Esophagus muscularis mucosa (tissue), 4 donors: ENCODE measurements around the gene GTF2IRD1. TPM values are rescaled to one million over a fixed set of nuclear protein-coding genes. Genes with fewer than 3 reads are reported as not detected.

Experiments
- DNase-seq: peaks from one replicate; pipeline ENCODE4 v3.0.0-alpha.2; 2017; ENCODE audit errors: extremely low spot score
- H3K27ac ChIP-seq, 4 donors: fragments of 200-600 bp; sonication (generic); replicated peaks in 1 of 4; 1 replicate in 3 of 4; 2 replicates in 1 of 4; pipeline ENCODE4 v1.5.1; 2016 to 2019; ENCODE audit warnings: mild to moderate bottlenecking in 1 of 4
- H3K27me3 ChIP-seq, 4 donors: fragments of 200-600 bp; sonication (generic); one replicate each; pipeline versions ENCODE4 v1.5.1 to v1.6.0; 2016 to 2019
- H3K36me3 ChIP-seq, 4 donors: fragments of 200-600 bp; sonication (generic); one replicate each; pipeline ENCODE4 v1.5.1; 2016 to 2019
- H3K4me1 ChIP-seq, 4 donors: fragments of 200-600 bp; sonication (generic); one replicate each; pipeline ENCODE4 v1.5.1; 2016 to 2019
- H3K4me3 ChIP-seq, 4 donors: fragments of 200-600 bp; sonication (generic); 1 replicate in 2 of 4; 2 replicates in 2 of 4; pipeline ENCODE4 v1.5.1; 2016 to 2019; ENCODE audit warnings: mild to moderate bottlenecking in 4 of 4, moderate library complexity in 1 of 4
- H3K9me3 ChIP-seq, 4 donors: fragments of 200-600 bp; sonication (generic); 1 replicate in 3 of 4; 2 replicates in 1 of 4; pipeline ENCODE4 v1.5.1; 2016 to 2019
- EP300 ChIP-seq: sonication (generic); formaldehyde crosslinking; IDR thresholded peaks from one replicate; pipeline ENCODE4 v1.6.1; 2017; ENCODE audit warnings: antibody characterized with exemption
- POLR2A ChIP-seq: fragments of 450-650 bp; IDR thresholded peaks from one replicate; pipeline ENCODE4 v1.6.1; 2017; ENCODE audit warnings: antibody characterized with exemption, moderate library complexity, mild to moderate bottlenecking, low read depth
- POLR2AphosphoS5 ChIP-seq, 2 donors: sonication (generic); formaldehyde crosslinking; IDR thresholded peaks; one replicate each; pipeline ENCODE4 v1.6.1; 2017; ENCODE audit warnings: antibody characterized with exemption in 2 of 2
- WGBS: methylation state at CpG from one replicate; pipeline ENCODE4 v1.1.5; 2018; 5-methylcytosine and 5-hydroxymethylcytosine counted together
- intact Hi-C: fragments of 100-400 bp; cut with DNase I; formaldehyde crosslinking; loops from one replicate; pipeline ENCODE4 v1.15.1; 2023
- total RNA-seq, 4 donors: library from RNA; depleted of rRNA; stranded (reverse); fragments of >200 nt; gene quantifications; one replicate each; pipeline versions ENCODE4 v1.1.0 to v1.2.1, GENCODE V29; 2016
- TF ChIP-seq, protein P1 (sequence below), 3 experiments: fragments of 200-600 bp in 2 of 3; fragments of 450-650 bp in 1 of 3; sonication (generic) in 2 of 3; IDR thresholded peaks; one replicate each; pipeline ENCODE4 v1.5.1; 2017 to 2019; ENCODE audit warnings: antibody characterized with exemption in 3 of 3, mild to moderate bottlenecking in 2 of 3, moderate library complexity in 1 of 3

GTF2IRD1 gene
- total RNA-seq, 4 donors from 2014 or later, result 20.8 to 24.0 (median 22.0) TPM

DNA sequence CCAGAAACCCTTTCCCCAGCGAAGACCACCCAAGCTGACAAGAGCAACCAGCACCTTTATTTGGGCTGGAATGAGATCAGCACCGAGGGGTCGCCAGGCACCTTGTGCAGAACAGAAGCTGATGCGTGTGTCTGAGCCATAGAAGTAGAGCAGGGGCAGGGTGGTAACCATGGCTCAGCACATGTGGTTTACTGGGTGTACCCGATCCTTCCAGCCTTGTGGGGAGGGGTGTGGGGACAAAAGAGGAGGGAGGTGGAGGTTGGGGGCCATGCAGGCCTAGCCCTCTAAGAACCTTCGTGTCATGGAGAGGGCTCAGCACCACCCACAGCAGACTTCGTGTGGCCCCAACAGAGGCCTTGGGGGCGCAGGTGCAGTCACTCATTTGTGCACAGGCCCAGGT lies 119.8 kb downstream of the GTF2IRD1 start:
- peaks cover 0 to 10% (median 3%) of the 10 kb centered on the region in 4 donors for H3K36me3 ChIP-seq
- DNase-seq, result no peak
- H3K9me3 ChIP-seq, result no peaks in the 10 kb centered on the region
- H3K4me3 ChIP-seq, result no peak overlapping the region
- WGBS, result 89% methylated on average over 8 of the region's 8 CpGs
- H3K27ac ChIP-seq, result no peak overlapping the region
- intact Hi-C loops, result no loop called here
- no peaks in the 10 kb centered on the region for H3K4me1 ChIP-seq
- H3K27me3 ChIP-seq, result no peaks in the 10 kb centered on the region
- TF ChIP-seq POLR2AphosphoS5 (IDR thresholded peaks at IDR 0.05), result no peak
- no peak for TF ChIP-seq EP300

- Histone ChIP-seq H3K27ac (no peak overlapping the region), H3K4me1 (peaks cover 0 to 6% (median 4%) of the 10 kb centered on the region in 4 donors), H3K27me3 (no peaks in the 10 kb centered on the region), H3K4me3 (no peak overlapping the region), H3K36me3 (peaks cover 0 to 10% (median 3%) of the 10 kb centered on the region in 4 donors), H3K9me3 (no peaks in the 10 kb centered on the region)
- TF ChIP-seq POLR2AphosphoS5 (IDR thresholded peaks at IDR 0.05), result no peak
- TF ChIP-seq POLR2A, result no peak
- TF ChIP-seq, protein P1, sequence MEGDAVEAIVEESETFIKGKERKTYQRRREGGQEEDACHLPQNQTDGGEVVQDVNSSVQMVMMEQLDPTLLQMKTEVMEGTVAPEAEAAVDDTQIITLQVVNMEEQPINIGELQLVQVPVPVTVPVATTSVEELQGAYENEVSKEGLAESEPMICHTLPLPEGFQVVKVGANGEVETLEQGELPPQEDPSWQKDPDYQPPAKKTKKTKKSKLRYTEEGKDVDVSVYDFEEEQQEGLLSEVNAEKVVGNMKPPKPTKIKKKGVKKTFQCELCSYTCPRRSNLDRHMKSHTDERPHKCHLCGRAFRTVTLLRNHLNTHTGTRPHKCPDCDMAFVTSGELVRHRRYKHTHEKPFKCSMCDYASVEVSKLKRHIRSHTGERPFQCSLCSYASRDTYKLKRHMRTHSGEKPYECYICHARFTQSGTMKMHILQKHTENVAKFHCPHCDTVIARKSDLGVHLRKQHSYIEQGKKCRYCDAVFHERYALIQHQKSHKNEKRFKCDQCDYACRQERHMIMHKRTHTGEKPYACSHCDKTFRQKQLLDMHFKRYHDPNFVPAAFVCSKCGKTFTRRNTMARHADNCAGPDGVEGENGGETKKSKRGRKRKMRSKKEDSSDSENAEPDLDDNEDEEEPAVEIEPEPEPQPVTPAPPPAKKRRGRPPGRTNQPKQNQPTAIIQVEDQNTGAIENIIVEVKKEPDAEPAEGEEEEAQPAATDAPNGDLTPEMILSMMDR (IDR thresholded peaks at IDR 0.05), result no peak
- TF ChIP-seq EP300, result no peak
- 82% methylated on average over 11 of the region's 11 CpGs for WGBS
- intact Hi-C loops, result no loop called here
- no peak for DNase-seq
Measured at GRCh38 chr7:74575083-74575784, 121.5 kb downstream of the GTF2IRD1 start.

- Histone ChIP-seq H3K27me3 (no peaks in the 10 kb centered on the region), H3K9me3 (no peaks in the 10 kb centered on the region), H3K4me1 (peaks cover 0 to 12% (median 8%) of the 10 kb centered on the region in 4 donors), H3K4me3 (no peak overlapping the region), H3K27ac (no peak overlapping the region), H3K36me3 (peaks cover 0 to 10% (median 3%) of the 10 kb centered on the region in 4 donors)
- TF ChIP-seq EP300, result no peak
- TF ChIP-seq POLR2AphosphoS5 (IDR thresholded peaks at IDR 0.05), result no peak
- TF ChIP-seq, protein P1 (IDR thresholded peaks at IDR 0.05), result no peak
- no peak for TF ChIP-seq POLR2A
- intact Hi-C loops, result no loop called here
- 95% methylated on average over 7 of the region's 7 CpGs for WGBS
- no peak for DNase-seq
Measured at GRCh38 chr7:74575811-74576210, 122.1 kb downstream of the GTF2IRD1 start.

DNA sequence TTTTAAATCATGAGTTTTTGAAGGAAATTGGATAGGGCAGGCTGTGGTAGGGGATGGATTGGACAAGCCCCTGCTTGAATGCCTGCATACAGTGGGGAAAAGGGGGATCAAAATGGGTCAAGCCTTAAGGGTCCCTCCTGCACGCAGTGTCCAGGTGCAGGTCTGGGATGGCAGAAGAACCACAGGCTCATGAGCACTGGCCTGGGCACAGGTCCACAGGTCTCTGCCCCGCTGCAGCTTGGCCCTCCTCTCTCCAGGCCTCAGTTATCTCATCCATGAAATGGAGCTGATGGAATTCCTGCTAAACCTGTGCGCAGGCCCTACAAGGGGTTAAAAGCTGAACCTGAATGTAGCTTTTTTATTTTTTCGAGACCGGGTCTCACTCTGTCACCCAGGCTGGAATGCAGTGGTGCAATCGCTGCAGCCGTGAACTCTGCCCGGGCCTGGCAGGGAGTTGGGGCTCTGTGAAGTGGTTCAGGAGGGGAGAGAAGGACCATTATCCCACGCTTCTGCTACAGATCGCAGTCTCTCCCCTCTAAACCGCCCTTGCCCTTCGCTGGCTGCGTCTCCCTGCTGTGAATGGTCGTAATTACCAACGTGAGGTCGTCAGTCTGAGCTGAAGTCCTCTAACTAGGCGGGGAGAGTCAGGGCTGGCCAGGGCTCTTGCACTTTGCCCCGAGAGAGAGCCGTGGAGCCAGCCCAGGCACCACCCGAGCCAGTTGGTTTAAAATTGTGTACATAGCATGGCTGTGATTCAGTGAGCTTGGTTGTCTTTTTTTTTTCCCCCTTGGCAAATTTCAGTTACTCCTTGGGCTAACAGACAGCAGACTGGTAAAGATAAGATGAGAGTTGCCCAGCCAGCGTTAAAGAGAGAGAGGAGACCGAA lies 126.3 kb downstream of the GTF2IRD1 start:
- 67% methylated on average over 21 of the region's 22 CpGs for WGBS
- H3K4me3 ChIP-seq, result no peak overlapping the region
- H3K27ac ChIP-seq, result peak overlapping the region in 3 of 4 donors; percentile 26 to 52 (median 35)
- no peaks in the 10 kb centered on the region for H3K9me3 ChIP-seq
- H3K27me3 ChIP-seq, result no peaks in the 10 kb centered on the region
- no peak for TF ChIP-seq POLR2A
- TF ChIP-seq POLR2AphosphoS5 (IDR thresholded peaks at IDR 0.05), result no peak
- no peak for TF ChIP-seq EP300
- TF ChIP-seq, protein P1 (IDR thresholded peaks at IDR 0.05), result no peak
- peaks cover 0 to 12% (median 8%) of the 10 kb centered on the region in 4 donors for H3K4me1 ChIP-seq
- H3K36me3 ChIP-seq, result peaks cover 0 to 9% (median 4%) of the 10 kb centered on the region in 4 donors
- intact Hi-C loops, result no loop called here
- DNase-seq, result no peak

- H3K4me3 ChIP-seq, result no peak overlapping the region
- WGBS, result 90% methylated on average over 12 of the region's 12 CpGs
- peaks cover 0 to 13% (median 6%) of the 10 kb centered on the region in 4 donors for H3K36me3 ChIP-seq
- H3K9me3 ChIP-seq, result no peaks in the 10 kb centered on the region
- TF ChIP-seq EP300 (no peak), POLR2A (no peak), POLR2AphosphoS5 (IDR thresholded peaks at IDR 0.05) (no peak)
- TF ChIP-seq, protein P1 (IDR thresholded peaks at IDR 0.05), result no peak
- intact Hi-C loops, result no loop called here
- H3K27me3 ChIP-seq, result no peaks in the 10 kb centered on the region
- H3K27ac ChIP-seq, result no peak overlapping the region
- H3K4me1 ChIP-seq, result peaks cover 9 to 22% (median 16%) of the 10 kb centered on the region in 4 donors
- no peak for DNase-seq
Measured at GRCh38 chr7:74581916-74582440, 128.3 kb downstream of the GTF2IRD1 start.
